ENCODE measurements around the gene HES7. TPM values are rescaled to one million over a fixed set of nuclear protein-coding genes. Genes with fewer than 3 reads are reported as not detected.
A peak's percentile ranks its signal among the peaks of the same experiment; 100 is the strongest.

The HES7 gene
- polyA plus RNA-seq, 1 of the 3 experiments (the other 2 are of a cell fraction) = 1.2 TPM

- H3K9me3 ChIP-seq = no peaks in the 10 kb centered on the region
- no peaks in the 10 kb centered on the region for H3K79me2 ChIP-seq (ENCODE audit: insufficient read depth)
- peak overlapping the region; percentile 17 to 54; a peak in 2 of 4 replicates for H3K27ac ChIP-seq (ENCODE audit: low read depth in 2 of 2, low read length in 1 of 2)
- TF ChIP-seq TEAD4 (IDR thresholded peaks at IDR 0.05; ENCODE audit: borderline replicate concordance, insufficient read depth) (no peak), IRF3 (IDR thresholded peaks at IDR 0.05; ENCODE audit: low read depth, low read length) (no peak), NFIC (IDR thresholded peaks at IDR 0.05; ENCODE audit: borderline replicate concordance) (no peak), MXI1 (IDR thresholded peaks at IDR 0.05; ENCODE audit: low read depth, low read length) (no peak), EZH2phosphoT487 (IDR thresholded peaks at IDR 0.05; ENCODE audit: borderline replicate concordance, low read depth) (no peak), FOXJ3 (CRISPR knock-in tag; IDR thresholded peaks at IDR 0.05) (no peak), RXRA (IDR thresholded peaks at IDR 0.05; ENCODE audit: borderline replicate concordance, low read depth) (no peak), ELF1 (IDR thresholded peaks at IDR 0.05) (no peak), RAD21 (IDR thresholded peaks at IDR 0.05; ENCODE audit: low read length) (no peak)
- CTCF ChIA-PET = interaction anchor here (0.7 to 4.9 kb wide), 8 partner anchors 12 to 110 kb away, joined by 3 to 50 read pairs (median 5); partner anchors contain the start of gene PER1
- no peaks in the 10 kb centered on the region for H3K9me2 ChIP-seq
- WGBS (ENCODE audit: low lambda C conversion rate) = 1% methylated on average over 35 of the region's 35 CpGs
- peak overlapping the region; percentile 97 for H3K4me2 ChIP-seq
- H3K36me3 ChIP-seq (replicated peaks in 1 of 2; ENCODE audit: control insufficient read depth in 1 of 2, insufficient read depth in 2 of 2, low read length in 1 of 2) = no peaks in the 10 kb centered on the region
- peak overlapping the region; percentile 53 to 81 for H3K4me3 ChIP-seq (ENCODE audit: low read depth in 2 of 2, low read length in 1 of 2)
- POLR2A ChIA-PET = interaction anchor here (1.3 to 2.0 kb wide), 3 partner anchors 15 to 47 kb away, joined by 5 to 6 read pairs (median 5); no protein-coding TSS in a partner anchor
- peaks cover under 1% of the 10 kb centered on the region; the same call in 1 of the 2 replicates for H4K20me1 ChIP-seq (ENCODE audit: insufficient read depth)
- H3K9ac ChIP-seq = peak overlapping the region; percentile 62
- H3F3A ChIP-seq (replicated peaks; ENCODE audit: insufficient read depth) = peaks cover 24% of the 10 kb centered on the region
- peaks cover 0 to 27% of the 10 kb centered on the region in 2 experiments; a peak in 1 of 4 replicates for H3K4me1 ChIP-seq (ENCODE audit: control insufficient read depth in 1 of 2, insufficient read depth in 2 of 2, low read depth in 1 of 2, low read length in 1 of 2)
- no peaks in the 10 kb centered on the region; the same call in 1 of the 2 replicates for H3K27me3 ChIP-seq (ENCODE audit: insufficient read depth)
- DNase-seq = peak; percentile 82
- peak overlapping the region; percentile 97 for H2AFZ ChIP-seq (ENCODE audit: low read depth)
These were observed 2.1 kb upstream of the HES7 start for GRCh38 chr17:8125947-8126490.

GRCh38 chr17:8125154-8125946 lies 1.4 kb upstream of the HES7 start:
- Histone ChIP-seq H3F3A (replicated peaks; ENCODE audit: insufficient read depth) (peaks cover 29% of the 10 kb centered on the region), H3K36me3 (replicated peaks in 1 of 2; ENCODE audit: control insufficient read depth in 1 of 2, insufficient read depth in 2 of 2, low read length in 1 of 2) (no peaks in the 10 kb centered on the region), H2AFZ (ENCODE audit: low read depth) (peak overlapping the region; percentile 97; the same call in 1 of the 2 replicates), H3K27ac (ENCODE audit: low read depth in 2 of 2, low read length in 1 of 2) (peak overlapping the region; percentile 17 to 54; a peak in 2 of 4 replicates), H3K9me3 (no peaks in the 10 kb centered on the region), H3K27me3 (ENCODE audit: insufficient read depth) (no peaks in the 10 kb centered on the region; the same call in 1 of the 2 replicates), H3K79me2 (ENCODE audit: insufficient read depth) (no peaks in the 10 kb centered on the region), H3K4me2 (peak overlapping the region; percentile 97), H3K4me1 (ENCODE audit: control insufficient read depth in 1 of 2, insufficient read depth in 2 of 2, low read depth in 1 of 2, low read length in 1 of 2) (peaks cover 0 to 32% of the 10 kb centered on the region in 2 experiments; a peak in 1 of 4 replicates), H4K20me1 (ENCODE audit: insufficient read depth) (peaks cover 5% of the 10 kb centered on the region; the same call in 1 of the 2 replicates), H3K9ac (peak overlapping the region; percentile 62), H3K9me2 (no peaks in the 10 kb centered on the region), H3K4me3 (ENCODE audit: low read depth in 2 of 2, low read length in 1 of 2) (peak overlapping the region; percentile 53 to 81)
- ChIA-PET POLR2A (interaction anchor here (1.3 to 1.4 kb wide), 2 partner anchors 31 to 48 kb away, joined by 5 to 9 read pairs; no protein-coding TSS in a partner anchor), CTCF (interaction anchor here (1.1 to 4.9 kb wide), 9 partner anchors 13 to 98 kb away, joined by 3 to 50 read pairs (median 6); no protein-coding TSS in a partner anchor)
- peak; percentile 88 for DNase-seq
- 6% methylated on average over 30 of the region's 40 CpGs for WGBS (ENCODE audit: low lambda C conversion rate)
- 0 out of 2 replicates have a peak, but pooled peaks have one; percentile 13 for TF ChIP-seq TCF12 (IDR thresholded peaks at IDR 0.05)
- TF ChIP-seq FOSL2 (IDR thresholded peaks at IDR 0.05; ENCODE audit: borderline replicate concordance, low read depth) = peak; percentile 69
- TF ChIP-seq POLR2AphosphoS5 (IDR thresholded peaks at IDR 0.05; ENCODE audit: low read depth, low read length) = peak; percentile 77
- 0 out of 2 replicates have a peak, but pooled peaks have one; percentile 39 for TF ChIP-seq MXI1 (IDR thresholded peaks at IDR 0.05; ENCODE audit: low read depth, low read length)
- peak; percentile 52 for TF ChIP-seq MAX (IDR thresholded peaks at IDR 0.05; ENCODE audit: low read depth)
- TF ChIP-seq SIN3A (IDR thresholded peaks at IDR 0.05; ENCODE audit: borderline replicate concordance, low read depth, low read length) = 0 out of 2 replicates have a peak, but pooled peaks have one; percentile 31
- TF ChIP-seq NFIC (IDR thresholded peaks at IDR 0.05; ENCODE audit: borderline replicate concordance) = no peak
- TF ChIP-seq CTCF (IDR thresholded peaks at IDR 0.05) = no peak
- peak; percentile 56; the same call in 1 of the 2 replicates for TF ChIP-seq REST (IDR thresholded peaks at IDR 0.05; ENCODE audit: low read depth, low read length)

Data from SK-N-SH (cell line).